Mononuclear cell (primary cell): ENCODE data around the gene BYSL. TPM values are rescaled to one million over a fixed set of nuclear protein-coding genes. Genes with fewer than 3 reads are reported as not detected.

ENCODE experiments used
- H3K27me3 ChIP-seq: 2 replicates; pipeline ENCODE4 v1.6.0; 2011; ENCODE audit warnings: low read length, control low read depth; ENCODE audit not compliant: insufficient read depth
- H3K4me1 ChIP-seq: 2 replicates; pipeline ENCODE4 v1.5.1; 2011; ENCODE audit warnings: mild to moderate bottlenecking, low read length, control low read depth; ENCODE audit not compliant: insufficient read depth
- H3K4me3 ChIP-seq: 2 replicates; pipeline ENCODE4 v1.5.1; 2011; ENCODE audit warnings: mild to moderate bottlenecking, low read length, moderate library complexity
- H3K9me3 ChIP-seq: 2 replicates; pipeline ENCODE4 v1.5.1; 2011; ENCODE audit warnings: low read depth, mild to moderate bottlenecking, control low read depth, low read length
- total RNA-seq: library from RNA; depleted of rRNA; stranded (reverse); fragments of >200 nt; gene quantifications from one replicate; pipeline ENCODE4 v1.2.3, GENCODE V29; 2012

BYSL gene
- total RNA-seq, 1 donor = 3.8 TPM

DNA sequence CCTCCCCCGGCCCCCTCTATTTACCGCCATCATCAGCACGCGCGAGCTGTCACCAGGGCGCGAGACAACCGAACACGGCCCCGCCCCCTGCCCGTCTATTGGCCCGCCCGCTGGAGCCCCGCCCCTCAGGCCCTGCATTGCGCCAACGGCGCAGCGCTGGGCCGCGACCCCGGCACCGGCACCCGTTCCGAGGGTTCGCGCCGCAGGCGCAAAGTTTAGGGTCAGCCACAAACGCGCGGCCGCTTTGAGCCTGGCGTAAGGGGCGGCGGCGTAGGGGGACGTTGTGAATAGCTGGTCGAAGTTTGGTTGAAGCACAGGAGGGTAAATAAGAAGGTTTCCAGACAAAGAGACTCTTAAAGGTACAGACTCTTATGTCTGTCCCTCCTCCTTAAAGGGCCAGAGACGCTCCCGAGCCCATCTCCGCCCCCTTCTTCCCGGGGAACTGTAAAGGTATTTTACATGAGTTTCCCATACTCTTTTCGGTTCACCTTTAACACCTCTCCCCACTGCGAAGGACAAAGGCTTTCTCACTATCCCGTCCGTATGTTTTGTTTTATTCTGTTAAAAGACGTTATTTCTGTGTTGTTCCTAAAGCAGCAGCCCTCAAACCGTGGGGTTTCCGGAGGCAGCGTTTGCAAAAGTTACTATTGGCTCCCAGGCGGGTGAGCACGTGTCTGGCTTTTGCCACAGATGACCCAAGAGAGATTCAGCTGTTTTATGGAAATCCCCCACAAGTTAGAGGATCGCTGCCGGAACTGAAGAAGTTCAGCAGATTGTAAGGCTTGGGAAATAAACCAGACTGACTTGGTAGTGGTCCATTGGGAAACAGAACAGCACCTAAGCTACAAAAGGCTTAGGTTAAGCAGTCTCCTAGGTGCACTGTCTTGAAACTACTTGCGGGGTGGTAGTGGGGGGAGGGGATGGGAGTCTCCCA, 25.7 kb upstream of the BYSL start, which contains the start of gene USP49:
TSS of gene USP49 (minus strand) at position 76 of the 934 bp plus-strand sequence. CDS start 88,392 bp downstream, outside the sequence.
- Histone ChIP-seq H3K4me3 (peak within 1 kb of the TSS; percentile 87), H3K9me3 (no peaks in the 10 kb centered on the region), H3K27me3 (no peaks in the 10 kb centered on the region), H3K4me1 (peaks cover 27% of the 10 kb centered on the region)

DNA sequence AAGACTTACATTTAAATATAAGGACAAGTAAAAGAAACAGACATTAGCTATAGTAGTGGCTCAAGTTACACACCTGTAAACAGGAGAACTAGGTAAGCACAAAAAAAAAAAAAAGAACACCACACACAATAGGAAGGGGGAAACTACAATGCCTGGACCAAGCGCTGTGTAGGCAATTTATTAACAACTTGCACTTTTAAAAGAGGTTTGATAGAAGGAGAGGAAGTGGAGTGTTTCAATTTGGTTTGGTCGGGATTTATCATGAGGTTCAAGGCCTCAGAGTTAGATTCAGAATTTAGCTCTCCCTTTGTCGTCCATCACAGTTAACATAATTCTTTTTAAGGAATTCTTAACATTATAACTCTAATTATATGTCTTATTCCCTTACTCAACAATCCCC, 25.0 kb upstream of the BYSL start:
- peaks cover 27% of the 10 kb centered on the region for H3K4me1 ChIP-seq
- H3K4me3 ChIP-seq = peak overlapping the region; percentile 87
- no peaks in the 10 kb centered on the region for H3K9me3 ChIP-seq
- no peaks in the 10 kb centered on the region for H3K27me3 ChIP-seq

DNA sequence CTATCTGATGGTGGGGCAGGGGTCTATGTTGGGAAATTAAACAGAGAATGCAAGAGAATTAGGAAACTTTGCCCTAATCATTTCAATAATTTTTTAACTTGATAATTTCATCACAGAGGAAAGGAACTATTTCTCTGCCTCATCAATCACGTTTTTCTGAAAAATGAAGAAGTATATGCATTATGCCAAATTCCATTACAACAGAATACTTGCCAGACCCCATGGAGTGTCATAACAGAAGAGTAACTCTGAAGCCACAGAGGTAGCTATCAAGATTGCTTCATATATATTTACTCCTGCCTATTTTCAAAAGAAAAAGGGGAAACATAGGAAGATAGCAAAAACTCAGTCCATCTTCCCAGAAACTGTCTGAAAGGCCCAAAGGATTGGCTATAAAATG, 20.4 kb upstream of the BYSL start:
- no peaks in the 10 kb centered on the region for H3K27me3 ChIP-seq
- no peaks in the 10 kb centered on the region for H3K9me3 ChIP-seq
- H3K4me3 ChIP-seq = no peak overlapping the region
- H3K4me1 ChIP-seq = peaks cover 17% of the 10 kb centered on the region

DNA sequence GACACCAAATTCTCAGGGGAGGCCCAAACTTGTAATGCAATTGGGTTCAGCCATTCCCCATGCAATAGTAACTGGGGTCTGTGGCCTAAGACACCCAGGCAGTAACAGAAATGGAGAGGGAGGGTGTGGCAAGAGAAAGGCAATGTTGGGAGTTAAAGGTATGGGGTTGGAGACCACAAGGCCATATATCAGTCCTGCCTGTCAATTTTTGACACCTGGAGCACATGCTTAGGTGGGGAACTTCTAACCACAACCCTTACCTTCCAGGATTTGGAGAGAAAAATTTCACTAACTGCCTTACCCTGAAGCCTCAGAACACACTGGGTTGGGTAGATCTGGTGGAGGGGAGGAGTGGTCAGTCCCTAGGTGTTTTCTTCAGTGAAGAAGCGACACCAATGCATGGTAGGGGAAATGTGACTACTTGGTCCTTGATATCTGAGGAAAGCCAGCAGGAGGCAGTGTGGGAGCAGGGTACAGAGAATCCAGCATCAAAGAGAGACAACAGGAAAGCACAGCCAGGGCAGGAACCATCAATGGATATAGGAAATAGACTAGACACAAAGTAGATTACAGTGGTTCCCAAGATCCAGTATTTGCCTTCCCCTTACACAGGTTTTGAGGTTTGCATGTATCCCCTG, 19.3 kb upstream of the BYSL start:
- H3K4me3 ChIP-seq = no peak overlapping the region
- peaks cover 8% of the 10 kb centered on the region for H3K4me1 ChIP-seq
- no peaks in the 10 kb centered on the region for H3K9me3 ChIP-seq
- no peaks in the 10 kb centered on the region for H3K27me3 ChIP-seq

DNA sequence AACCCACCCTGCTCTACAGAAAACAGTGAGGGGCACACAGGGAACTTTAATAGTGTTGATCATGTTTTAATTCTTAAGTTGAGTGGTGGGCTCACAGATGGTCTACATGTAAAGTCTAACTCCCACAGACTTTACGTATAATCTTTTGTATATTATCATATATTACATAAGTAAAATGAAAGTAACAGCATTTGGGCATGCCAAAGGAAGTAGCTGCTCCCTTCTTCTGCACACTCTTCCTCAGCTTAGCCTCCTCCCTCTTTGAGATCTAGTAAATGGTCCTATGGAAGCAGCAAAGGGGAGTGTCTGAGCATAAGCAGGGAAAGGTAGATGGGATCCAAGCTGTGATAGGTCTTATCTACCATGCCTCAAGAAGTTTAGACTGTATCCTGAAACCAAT, 11.6 kb upstream of the BYSL start:
- H3K4me3 ChIP-seq = no peak overlapping the region
- H3K9me3 ChIP-seq = no peaks in the 10 kb centered on the region
- H3K27me3 ChIP-seq = no peaks in the 10 kb centered on the region
- no peaks in the 10 kb centered on the region for H3K4me1 ChIP-seq

DNA sequence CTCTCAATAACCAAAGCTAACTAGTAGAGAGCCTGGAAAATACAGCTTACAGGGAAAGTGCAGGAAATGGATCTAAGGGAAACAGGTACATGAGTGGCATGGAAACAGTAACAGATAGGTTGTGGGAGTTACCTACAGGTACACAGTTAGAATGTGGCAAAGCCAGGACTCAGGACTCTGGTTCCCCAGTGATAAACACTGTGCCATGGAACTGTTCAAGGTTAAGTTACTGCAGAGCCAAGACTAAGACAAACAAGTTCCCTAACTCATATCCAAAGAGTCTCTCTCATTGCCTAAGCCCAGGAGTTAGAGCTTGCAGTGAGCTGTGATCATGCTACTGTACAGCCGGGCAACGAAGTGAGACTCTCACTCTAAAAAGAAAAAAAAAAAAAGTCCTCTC, 7.0 kb upstream of the BYSL start:
- Histone ChIP-seq H3K27me3 (no peaks in the 10 kb centered on the region), H3K4me3 (no peak overlapping the region), H3K9me3 (no peaks in the 10 kb centered on the region), H3K4me1 (peaks cover 6% of the 10 kb centered on the region)

DNA sequence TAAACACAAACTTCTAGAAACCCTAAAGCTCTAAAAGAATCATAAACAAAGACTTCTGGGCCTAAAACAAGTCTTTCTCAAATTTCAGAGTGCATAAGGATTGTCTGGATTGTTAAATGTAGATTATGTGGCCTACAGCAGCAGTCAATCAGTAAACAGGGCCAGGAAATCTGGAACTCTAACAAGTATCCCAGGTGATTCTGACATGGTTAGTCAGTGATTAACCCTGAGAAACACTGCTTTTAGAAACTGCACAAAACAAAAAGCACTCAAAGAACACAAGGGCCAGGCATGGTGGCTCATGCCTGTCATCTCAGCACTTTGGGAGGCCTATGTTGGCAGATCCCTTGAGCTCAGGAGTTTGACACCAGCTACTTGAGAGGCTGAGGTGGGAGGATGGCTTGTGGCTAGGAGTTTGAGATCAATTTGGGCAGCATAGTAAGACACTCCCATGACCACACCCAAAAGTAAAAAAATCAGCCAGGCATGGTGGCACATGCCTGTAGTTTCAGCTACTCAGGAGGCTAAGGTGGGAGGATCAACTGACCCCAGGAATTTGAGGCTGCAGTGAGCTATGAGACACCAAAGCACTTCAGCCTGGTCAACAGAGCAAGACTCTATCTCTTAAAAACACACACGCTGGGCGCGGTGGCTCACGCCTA, 6.3 kb upstream of the BYSL start:
- Histone ChIP-seq H3K27me3 (no peaks in the 10 kb centered on the region), H3K4me3 (no peak overlapping the region), H3K9me3 (no peaks in the 10 kb centered on the region), H3K4me1 (peaks cover 12% of the 10 kb centered on the region)

GRCh38 chr6:41917528-41917927, 3.8 kb upstream of the BYSL start:
- H3K27me3 ChIP-seq = no peaks in the 10 kb centered on the region
- H3K9me3 ChIP-seq = no peaks in the 10 kb centered on the region
- H3K4me3 ChIP-seq = no peak overlapping the region
- H3K4me1 ChIP-seq = peaks cover 28% of the 10 kb centered on the region

DNA sequence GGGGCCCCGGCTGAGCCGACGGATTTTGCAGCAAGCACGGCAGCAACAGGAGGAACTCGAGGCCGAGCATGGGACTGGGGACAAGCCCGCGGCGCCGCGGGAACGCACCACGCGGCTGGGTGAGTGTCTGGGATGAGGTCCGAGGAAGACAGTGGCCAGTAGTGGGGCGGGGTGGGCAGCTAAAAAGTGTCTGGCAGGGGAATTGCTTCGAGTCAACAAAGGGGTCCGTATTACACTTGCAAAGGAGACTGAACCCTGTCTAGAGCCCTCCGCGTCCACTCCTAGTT, 356 bp downstream of the BYSL start:
- H3K27me3 ChIP-seq = no peaks in the 10 kb centered on the region
- peak overlapping the region; percentile 84 for H3K4me3 ChIP-seq
- no peaks in the 10 kb centered on the region for H3K9me3 ChIP-seq
- H3K4me1 ChIP-seq = peaks cover 38% of the 10 kb centered on the region

GRCh38 chr6:41922154-41922553, 855 bp downstream of the BYSL start:
- H3K4me1 ChIP-seq = peaks cover 38% of the 10 kb centered on the region

GRCh38 chr6:41927253-41927652, 6.0 kb downstream of the BYSL start:
- H3K9me3 ChIP-seq = no peaks in the 10 kb centered on the region

More at GRCh38 chr6:41922154-41922553, 855 bp downstream of the BYSL start:
- Histone ChIP-seq H3K4me3 (peak overlapping the region; percentile 84), H3K27me3 (no peaks in the 10 kb centered on the region), H3K9me3 (no peaks in the 10 kb centered on the region)

GRCh38 chr6:41929924-41930323, 8.6 kb downstream of the BYSL start:
- peaks cover 7% of the 10 kb centered on the region for H3K4me1 ChIP-seq
- H3K27me3 ChIP-seq = no peaks in the 10 kb centered on the region
- no peaks in the 10 kb centered on the region for H3K9me3 ChIP-seq
- no peak overlapping the region for H3K4me3 ChIP-seq

More at GRCh38 chr6:41927253-41927652, 6.0 kb downstream of the BYSL start:
- Histone ChIP-seq H3K4me1 (peaks cover 17% of the 10 kb centered on the region), H3K27me3 (no peaks in the 10 kb centered on the region), H3K4me3 (no peak overlapping the region)

- Histone ChIP-seq H3K4me1 (peaks cover 25% of the 10 kb centered on the region), H3K27me3 (no peaks in the 10 kb centered on the region), H3K9me3 (no peaks in the 10 kb centered on the region), H3K4me3 (no peak overlapping the region)
Measured at GRCh38 chr6:41931792-41932191, 10.5 kb downstream of the BYSL start.

DNA sequence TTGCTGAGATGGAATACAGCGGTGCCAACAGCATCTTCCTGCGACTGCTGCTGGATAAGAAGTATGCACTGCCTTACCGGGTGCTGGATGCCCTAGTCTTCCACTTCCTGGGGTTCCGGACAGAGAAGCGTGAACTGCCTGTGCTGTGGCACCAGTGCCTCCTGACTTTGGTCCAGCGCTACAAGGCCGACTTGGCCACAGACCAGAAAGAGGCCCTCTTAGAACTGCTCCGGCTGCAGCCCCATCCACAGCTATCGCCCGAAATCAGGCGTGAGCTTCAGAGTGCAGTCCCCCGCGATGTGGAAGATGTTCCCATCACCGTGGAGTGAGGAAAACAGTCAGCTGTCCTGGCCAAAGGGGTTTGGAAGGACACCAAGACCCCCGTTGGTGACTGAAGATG, 11.1 kb downstream of the BYSL start:
- Histone ChIP-seq H3K4me1 (peaks cover 31% of the 10 kb centered on the region), H3K4me3 (no peak overlapping the region), H3K27me3 (no peaks in the 10 kb centered on the region), H3K9me3 (no peaks in the 10 kb centered on the region)
